ENCODE results near the gene TBC1D17. TPM values are rescaled to one million over a fixed set of nuclear protein-coding genes. Genes with fewer than 3 reads are reported as not detected.
A peak's percentile ranks its signal among the peaks of the same experiment; 100 is the strongest.

Gene TBC1D17
- total RNA-seq, 1 donor = 21.4 TPM

- Histone ChIP-seq H3K27ac (ENCODE audit: low read depth, low read length) (no peak overlapping the region), H3K36me3 (ENCODE audit: insufficient read depth, low read length) (peaks cover 14% of the 10 kb centered on the region), H3K4me1 (ENCODE audit: insufficient read depth, low read length) (peaks cover 13% of the 10 kb centered on the region), H3K9me3 (ENCODE audit: low read depth, low read length) (no peaks in the 10 kb centered on the region), H3K4me2 (ENCODE audit: insufficient read depth, low read length) (no peak overlapping the region), H3K4me3 (ENCODE audit: insufficient read depth, low read length) (no peak overlapping the region), H4K20me1 (ENCODE audit: insufficient read depth, low read length) (peaks cover 6% of the 10 kb centered on the region), H3K79me2 (ENCODE audit: insufficient read depth, low read length) (peaks cover under 1% of the 10 kb centered on the region), H3K27me3 (ENCODE audit: insufficient read depth, low read length) (no peaks in the 10 kb centered on the region), H2AFZ (ENCODE audit: low read length) (no peak overlapping the region)
- no peak for TF ChIP-seq CTCF (IDR thresholded peaks at IDR 0.05; ENCODE audit: extremely low read depth, low read depth, low read length)
- no peak for DNase-seq (ENCODE audit: insufficient read length, low spot score, missing footprints)
These were observed 33.1 kb upstream of the TBC1D17 start for GRCh38 chr19:49844138-49845095.

- Histone ChIP-seq H3K9me3 (ENCODE audit: low read depth, low read length) (no peaks in the 10 kb centered on the region), H3K4me1 (ENCODE audit: insufficient read depth, low read length) (peaks cover 18% of the 10 kb centered on the region), H4K20me1 (ENCODE audit: insufficient read depth, low read length) (peaks cover 11% of the 10 kb centered on the region), H3K79me2 (ENCODE audit: insufficient read depth, low read length) (peaks cover 9% of the 10 kb centered on the region), H2AFZ (ENCODE audit: low read length) (no peak overlapping the region), H3K4me2 (ENCODE audit: insufficient read depth, low read length) (no peak overlapping the region), H3K36me3 (ENCODE audit: insufficient read depth, low read length) (peaks cover 8% of the 10 kb centered on the region), H3K27me3 (ENCODE audit: insufficient read depth, low read length) (no peaks in the 10 kb centered on the region), H3K27ac (ENCODE audit: low read depth, low read length) (no peak overlapping the region), H3K4me3 (ENCODE audit: insufficient read depth, low read length) (no peak overlapping the region)
- no peak for TF ChIP-seq CTCF (IDR thresholded peaks at IDR 0.05; ENCODE audit: extremely low read depth, low read depth, low read length)
- peak; percentile 90 for DNase-seq (ENCODE audit: insufficient read length, low spot score, missing footprints)
These were observed 32.1 kb upstream of the TBC1D17 start for GRCh38 chr19:49845414-49845813.

GRCh38 chr19:49846408-49846807 is 31.1 kb upstream of the TBC1D17 start:
- no peak overlapping the region for H3K27ac ChIP-seq (ENCODE audit: low read depth, low read length)
- H3K4me3 ChIP-seq (ENCODE audit: insufficient read depth, low read length) = no peak overlapping the region
- H3K79me2 ChIP-seq (ENCODE audit: insufficient read depth, low read length) = peaks cover 9% of the 10 kb centered on the region
- H2AFZ ChIP-seq (ENCODE audit: low read length) = no peak overlapping the region
- H3K27me3 ChIP-seq (ENCODE audit: insufficient read depth, low read length) = no peaks in the 10 kb centered on the region
- no peak for DNase-seq (ENCODE audit: insufficient read length, low spot score, missing footprints)
- peaks cover 11% of the 10 kb centered on the region for H4K20me1 ChIP-seq (ENCODE audit: insufficient read depth, low read length)
- no peaks in the 10 kb centered on the region for H3K9me3 ChIP-seq (ENCODE audit: low read depth, low read length)
- H3K36me3 ChIP-seq (ENCODE audit: insufficient read depth, low read length) = no peaks in the 10 kb centered on the region
- no peak overlapping the region for H3K4me2 ChIP-seq (ENCODE audit: insufficient read depth, low read length)
- no peak for TF ChIP-seq CTCF (IDR thresholded peaks at IDR 0.05; ENCODE audit: extremely low read depth, low read depth, low read length)
- H3K4me1 ChIP-seq (ENCODE audit: insufficient read depth, low read length) = peaks cover 18% of the 10 kb centered on the region

Data from osteoblast (primary cell).